HG03520 (cell line): ENCODE results near the gene FAM184B.

Source experiments
- ATAC-seq: cut with Tn5 transposase; IDR thresholded peaks from one replicate; pipeline ENCODE4 v1.9.1; 2021; ENCODE audit warnings: mild to moderate bottlenecking, moderate library complexity; ENCODE audit not compliant: unreplicated experiment

Gene FAM184B

DNA sequence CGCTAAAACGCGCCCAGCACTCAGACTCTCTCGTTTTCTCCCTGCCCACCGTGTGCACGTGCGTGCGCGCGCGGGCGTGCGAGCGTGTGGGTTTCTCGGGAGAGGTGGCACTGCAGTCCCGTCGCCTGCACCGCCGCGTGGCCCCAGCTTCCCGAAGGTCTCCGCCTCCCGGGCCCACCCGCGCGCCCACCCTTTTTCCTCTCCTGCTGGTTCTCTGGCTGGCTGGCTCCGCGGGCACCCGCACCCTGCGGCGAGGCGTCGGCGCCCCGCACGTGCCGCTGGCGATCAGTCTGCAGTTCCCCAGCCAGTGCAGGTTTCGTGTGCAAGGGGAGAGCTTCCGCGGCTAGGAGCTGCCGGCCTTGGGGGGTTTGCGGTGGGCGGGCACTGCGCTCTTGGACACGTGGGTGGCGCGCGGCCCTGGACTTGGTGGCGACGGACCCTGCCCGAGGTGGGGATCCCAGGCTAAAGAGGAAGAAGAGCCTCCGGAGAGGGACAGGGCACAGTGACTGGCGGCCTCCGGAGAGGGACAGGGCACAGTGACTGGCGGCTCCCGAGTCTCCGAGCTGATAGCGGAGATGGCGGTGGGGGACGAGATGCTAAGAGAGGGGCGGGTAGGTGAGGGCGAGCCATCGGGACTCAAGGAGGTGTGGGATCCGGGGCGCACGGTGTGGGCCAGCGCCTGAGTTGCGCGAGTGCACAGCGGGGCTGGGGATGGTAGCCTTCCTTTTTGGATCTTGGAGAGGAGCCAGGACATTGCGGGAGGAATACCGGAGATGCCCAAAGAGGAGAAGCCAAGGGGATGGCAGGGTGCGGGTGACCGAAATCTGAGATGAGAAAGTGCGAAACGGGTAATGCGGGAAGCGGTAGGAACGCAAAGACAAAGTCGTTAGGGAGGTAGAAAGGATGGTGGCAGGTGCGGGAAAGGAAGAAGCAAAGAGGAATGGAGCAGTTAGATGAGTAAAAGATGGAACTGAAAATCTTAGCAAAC, at the start of gene FAM184B:
Gene FAM184B (minus strand): TSS at position 322 of the 988 bp plus-strand sequence. CDS start 322 bp downstream, outside the sequence.
- ATAC-seq, result no peak

GRCh38 chr4:17823871-17824669, 42.6 kb upstream of the FAM184B start:
- ATAC-seq, result no peak

- peak; percentile 79 for ATAC-seq
Measured at GRCh38 chr4:17817027-17817426, 35.6 kb upstream of the FAM184B start.

- ATAC-seq, result no peak
Measured at GRCh38 chr4:17816142-17816541, 34.7 kb upstream of the FAM184B start.

- ATAC-seq, result no peak
Measured at GRCh38 chr4:17814140-17814539, 32.7 kb upstream of the FAM184B start.

- no peak for ATAC-seq
Measured at GRCh38 chr4:17812801-17813200, 31.4 kb upstream of the FAM184B start.

DNA sequence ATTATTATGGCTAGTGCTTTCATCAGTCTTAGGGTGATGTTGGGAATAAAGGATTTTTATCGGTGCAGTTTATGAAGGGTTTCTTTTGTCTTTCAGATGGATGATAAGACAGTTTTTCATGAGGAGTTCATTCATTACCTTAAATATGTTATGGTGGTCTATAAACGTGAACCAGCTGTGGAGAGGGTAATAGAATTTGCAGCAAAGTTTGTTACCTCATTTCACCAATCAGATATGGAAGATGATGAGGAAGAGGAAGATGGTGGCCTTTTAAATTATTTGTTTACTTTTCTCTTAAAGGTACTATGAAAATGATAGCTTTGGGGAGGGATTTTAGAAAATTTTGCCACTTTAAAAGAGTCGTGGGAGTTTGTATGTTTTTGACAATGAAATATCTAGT, 30.7 kb upstream of the FAM184B start:
- no peak for ATAC-seq

GRCh38 chr4:17811078-17811603, 29.7 kb upstream of the FAM184B start:
- ATAC-seq, result peak; percentile 23

GRCh38 chr4:17810260-17811077, 29.0 kb upstream of the FAM184B start, which contains the start of the genes DCAF16 and NCAPG:
TSS of gene DCAF16 (minus strand) at chr4:17810757. CDS start at chr4:17804141, 6,616 bp downstream.
TSS of gene NCAPG (plus strand) at chr4:17810979. CDS start at chr4:17811078, 99 bp downstream.
- peak; percentile 89 for ATAC-seq

DNA sequence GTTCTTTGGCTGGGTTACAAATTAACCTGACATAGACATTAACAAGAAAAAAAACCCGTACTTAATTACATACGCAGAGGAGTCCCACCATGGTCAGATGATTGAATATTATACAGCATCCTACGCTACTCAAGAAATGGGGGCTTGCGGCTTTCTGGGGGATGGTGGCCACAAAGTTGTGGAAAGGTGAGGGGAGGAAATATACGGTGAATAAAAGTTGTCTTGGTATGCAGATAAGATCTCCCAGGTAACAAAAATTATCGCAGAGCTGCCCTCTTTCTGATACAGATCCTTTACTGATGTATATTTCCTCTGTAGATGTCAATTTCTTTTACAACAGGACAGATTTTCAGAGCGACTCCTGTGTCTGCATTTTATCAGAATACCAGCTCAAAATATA, 28.2 kb upstream of the FAM184B start:
- no peak for ATAC-seq

- no peak for ATAC-seq
Measured at GRCh38 chr4:17807446-17807845, 26.0 kb upstream of the FAM184B start.

- no peak for ATAC-seq
Measured at GRCh38 chr4:17805580-17806155, 24.2 kb upstream of the FAM184B start.

- no peak for ATAC-seq
Measured at GRCh38 chr4:17797808-17798207, 16.4 kb upstream of the FAM184B start.

GRCh38 chr4:17794730-17795129, 13.3 kb upstream of the FAM184B start:
- no peak for ATAC-seq

DNA sequence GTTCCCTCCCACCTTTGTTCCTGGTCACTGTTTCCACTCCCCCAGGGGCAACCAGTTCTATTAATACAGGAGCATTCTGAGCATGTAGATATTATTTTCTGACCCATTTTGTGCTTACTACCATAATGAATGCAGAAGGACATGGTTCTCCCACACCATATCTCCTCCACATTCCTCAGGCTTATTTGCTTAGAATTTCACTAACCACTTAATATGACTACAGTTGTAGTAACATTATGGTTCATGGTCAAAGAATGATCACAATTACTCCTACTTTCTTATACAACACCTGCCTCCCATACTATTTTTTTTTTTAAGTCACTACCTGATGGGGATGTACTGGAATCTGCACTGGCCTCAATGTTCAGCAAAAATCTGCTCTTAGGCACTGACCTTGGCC, 7.5 kb upstream of the FAM184B start:
- ATAC-seq, result no peak

GRCh38 chr4:17787315-17787714, 5.9 kb upstream of the FAM184B start:
- ATAC-seq, result no peak

DNA sequence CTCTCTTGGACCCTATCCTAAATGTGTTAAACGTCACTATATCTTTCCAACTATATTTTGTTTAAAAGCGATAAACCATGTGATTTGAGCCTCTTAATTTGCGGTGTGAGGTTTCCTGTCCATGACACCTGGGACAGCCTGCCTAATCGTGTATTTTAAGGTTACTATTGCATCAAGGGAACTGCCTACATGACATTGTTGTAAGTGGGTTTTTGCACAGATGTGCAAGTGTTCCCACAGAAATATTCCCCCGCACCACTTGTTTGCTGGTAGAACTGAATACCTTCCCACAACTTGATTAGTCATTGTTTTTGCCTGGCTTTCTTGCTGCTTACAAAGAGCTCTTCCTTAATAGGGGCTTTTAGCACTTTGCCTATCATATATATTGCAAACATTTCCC, 5.1 kb upstream of the FAM184B start:
- no peak for ATAC-seq

DNA sequence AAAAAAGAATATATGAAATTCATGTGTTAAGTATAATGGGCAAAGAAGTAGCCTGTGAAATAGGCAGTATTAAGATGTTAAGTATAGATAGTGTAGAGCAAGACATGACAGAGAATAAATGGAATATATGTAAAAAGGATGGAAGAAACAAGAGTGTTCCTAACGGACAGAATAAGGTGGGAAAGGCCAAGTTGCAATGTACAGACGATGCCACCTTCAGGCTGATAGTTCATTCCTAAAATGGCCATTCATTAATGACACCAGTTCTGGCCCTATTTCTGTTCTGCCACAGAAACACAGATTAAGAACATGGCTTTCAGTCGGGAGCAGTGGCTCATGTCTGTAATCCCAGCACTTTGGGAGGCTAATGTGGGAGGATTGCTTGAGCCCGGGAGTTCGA, 4.4 kb upstream of the FAM184B start:
- no peak for ATAC-seq

- no peak for ATAC-seq
Measured at GRCh38 chr4:17780501-17781299, 721 bp downstream of the FAM184B start.
